ENCODE results near the gene PTPRD. TPM values are rescaled to one million over a fixed set of nuclear protein-coding genes. Genes with fewer than 3 reads are reported as not detected.

PTPRD gene
- total RNA-seq, 2 experiments from 2014 or later: 0.10 TPM; not detected in 1

DNA sequence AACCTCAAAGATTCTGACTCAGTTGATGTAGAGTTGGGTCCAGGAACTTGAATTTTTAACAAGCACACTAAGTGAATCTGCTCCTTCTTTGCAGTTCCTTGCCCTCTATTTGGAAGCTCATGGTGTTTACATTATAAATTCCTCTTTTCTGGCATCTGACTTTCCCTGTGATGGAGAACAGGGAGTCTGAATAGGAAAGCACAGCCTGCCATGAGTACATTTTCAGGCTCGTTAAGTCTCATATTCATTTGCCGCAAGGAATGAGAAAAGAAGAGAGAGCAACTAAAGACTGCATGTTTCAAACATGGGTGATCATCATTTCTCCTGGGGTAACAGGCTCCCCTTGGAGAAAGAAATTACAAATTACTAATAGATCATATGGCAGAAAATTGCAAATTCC, 2345.2 kb downstream of the PTPRD start:
- no peak for DNase-seq
- ChIA-PET POLR2A (no interaction called here), CTCF (no interaction called here)
- H3K27me3 Mint-ChIP-seq: no peaks in the 10 kb centered on the region
- H3K9me3 Mint-ChIP-seq: no peaks in the 10 kb centered on the region
- no peaks in the 10 kb centered on the region for H3K4me1 Mint-ChIP-seq (ENCODE audit: low read depth)
- H3K36me3 Mint-ChIP-seq: no peaks in the 10 kb centered on the region
- intact Hi-C loops (cut with micrococcal nuclease): no loop called here
- H3K27ac Mint-ChIP-seq: no peak overlapping the region
- H3K4me3 Mint-ChIP-seq: no peak overlapping the region

DNA sequence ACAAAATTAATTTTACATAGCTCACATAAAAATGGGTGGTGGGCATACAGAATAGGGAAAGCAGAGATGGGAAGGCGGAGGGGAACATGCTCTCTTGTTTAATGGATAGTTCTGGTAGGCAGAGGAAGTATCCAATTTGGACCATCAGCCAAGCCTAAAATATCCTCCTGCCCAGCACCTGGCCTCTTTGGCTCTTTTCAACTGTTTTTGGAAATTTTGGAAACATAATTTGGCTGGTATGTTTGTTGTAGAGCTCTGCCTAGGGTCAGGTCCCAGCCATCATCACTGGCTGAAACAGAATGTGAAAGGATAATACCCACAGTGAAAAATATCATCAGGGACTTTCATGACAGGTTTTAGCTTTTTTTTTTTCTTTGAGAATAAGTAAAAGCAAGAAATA, 2345.9 kb downstream of the PTPRD start:
- H3K36me3 Mint-ChIP-seq: no peaks in the 10 kb centered on the region
- intact Hi-C loops (cut with micrococcal nuclease): no loop called here
- H3K27me3 Mint-ChIP-seq: no peaks in the 10 kb centered on the region
- H3K9me3 Mint-ChIP-seq: no peaks in the 10 kb centered on the region
- no peak overlapping the region for H3K4me3 Mint-ChIP-seq
- no peak for DNase-seq
- CTCF ChIA-PET: interaction anchor here (1.3 kb wide), 1 partner anchor 9 kb away, joined by 4 read pairs; no protein-coding TSS in a partner anchor
- POLR2A ChIA-PET: no interaction called here
- H3K4me1 Mint-ChIP-seq (ENCODE audit: low read depth): no peaks in the 10 kb centered on the region
- H3K27ac Mint-ChIP-seq: no peak overlapping the region

DNA sequence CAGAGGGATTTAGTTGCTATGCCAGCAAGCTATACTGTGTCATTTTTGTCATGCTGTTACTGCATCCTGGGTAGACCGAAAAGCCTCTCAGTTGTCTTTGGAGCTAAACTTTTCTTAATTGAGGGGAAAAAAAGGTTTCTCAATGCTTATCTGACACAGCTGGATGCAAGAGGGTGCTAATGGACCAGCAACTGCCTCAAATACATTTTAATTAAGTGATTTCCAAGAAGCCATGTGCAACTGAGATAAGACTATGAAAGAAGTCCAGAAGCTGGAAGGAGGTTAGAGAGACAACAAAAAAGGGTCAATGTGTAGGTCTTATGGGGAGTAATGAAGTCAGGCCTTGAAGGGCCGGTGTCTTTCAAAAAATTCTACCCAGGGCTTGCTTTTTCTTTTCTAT, 2347.5 kb downstream of the PTPRD start:
- no peaks in the 10 kb centered on the region for H3K9me3 Mint-ChIP-seq
- ChIA-PET CTCF (no interaction called here), POLR2A (no interaction called here)
- no peak overlapping the region for H3K27ac Mint-ChIP-seq
- DNase-seq: no peak
- H3K4me3 Mint-ChIP-seq: no peak overlapping the region
- H3K36me3 Mint-ChIP-seq: no peaks in the 10 kb centered on the region
- intact Hi-C loops (cut with micrococcal nuclease): no loop called here
- H3K27me3 Mint-ChIP-seq: no peaks in the 10 kb centered on the region
- H3K4me1 Mint-ChIP-seq (ENCODE audit: low read depth): no peaks in the 10 kb centered on the region
